GM21619 (cell line): ENCODE data around the gene MRAP2.
"Not testable (repeated sequence)": the region's sequence is repeated elsewhere in the genome, so short reads cannot be mapped to it uniquely, and the experiment has no call there.

Experiments
- ATAC-seq: cut with Tn5 transposase; IDR thresholded peaks from one replicate; pipeline ENCODE4 v1.9.1; 2021; ENCODE audit not compliant: unreplicated experiment

MRAP2 gene

GRCh38 chr6:84027340-84028181 lies 6.0 kb upstream of the MRAP2 start:
- no peak for ATAC-seq

GRCh38 chr6:84028350-84028749 lies 5.2 kb upstream of the MRAP2 start:
- ATAC-seq, result no peak

GRCh38 chr6:84032000-84032399 lies 1.6 kb upstream of the MRAP2 start:
- not testable (repeated sequence) for ATAC-seq

- ATAC-seq, result no peak
Measured at GRCh38 chr6:84035484-84035883, 1.9 kb downstream of the MRAP2 start.

- ATAC-seq, result no peak
Measured at GRCh38 chr6:84037425-84038089, 4.0 kb downstream of the MRAP2 start.

- no peak for ATAC-seq
Measured at GRCh38 chr6:84042603-84043002, 9.0 kb downstream of the MRAP2 start.

GRCh38 chr6:84043555-84043954 lies 10.0 kb downstream of the MRAP2 start:
- no peak for ATAC-seq

- ATAC-seq, result no peak
Measured at GRCh38 chr6:84046755-84047154, 13.2 kb downstream of the MRAP2 start.

- ATAC-seq, result no peak
Measured at GRCh38 chr6:84048588-84048987, 15.0 kb downstream of the MRAP2 start.

GRCh38 chr6:84050408-84050807 lies 16.8 kb downstream of the MRAP2 start:
- ATAC-seq, result no peak

GRCh38 chr6:84052204-84052882 lies 18.8 kb downstream of the MRAP2 start:
- no peak for ATAC-seq

- ATAC-seq, result no peak
Measured at GRCh38 chr6:84052883-84053241, 19.3 kb downstream of the MRAP2 start.

- ATAC-seq, result no peak
Measured at GRCh38 chr6:84055647-84056046, 22.1 kb downstream of the MRAP2 start.

GRCh38 chr6:84057908-84058307 lies 24.3 kb downstream of the MRAP2 start:
- ATAC-seq, result no peak

- ATAC-seq, result no peak
Measured at GRCh38 chr6:84059082-84059481, 25.5 kb downstream of the MRAP2 start.

- no peak for ATAC-seq
Measured at GRCh38 chr6:84061174-84061573, 27.6 kb downstream of the MRAP2 start.

GRCh38 chr6:84061613-84062398 lies 28.2 kb downstream of the MRAP2 start:
- ATAC-seq, result no peak

GRCh38 chr6:84062519-84063154 lies 29.1 kb downstream of the MRAP2 start:
- no peak for ATAC-seq

GRCh38 chr6:84065693-84066290 lies 32.2 kb downstream of the MRAP2 start:
- no peak for ATAC-seq

GRCh38 chr6:84066536-84066935 lies 33.0 kb downstream of the MRAP2 start:
- no peak for ATAC-seq
